ENCODE data around the gene ZNF438.

GRCh38 chr10:31000867-31001266 is 30.8 kb downstream of the ZNF438 start:
- TF ChIP-seq, protein P1, sequence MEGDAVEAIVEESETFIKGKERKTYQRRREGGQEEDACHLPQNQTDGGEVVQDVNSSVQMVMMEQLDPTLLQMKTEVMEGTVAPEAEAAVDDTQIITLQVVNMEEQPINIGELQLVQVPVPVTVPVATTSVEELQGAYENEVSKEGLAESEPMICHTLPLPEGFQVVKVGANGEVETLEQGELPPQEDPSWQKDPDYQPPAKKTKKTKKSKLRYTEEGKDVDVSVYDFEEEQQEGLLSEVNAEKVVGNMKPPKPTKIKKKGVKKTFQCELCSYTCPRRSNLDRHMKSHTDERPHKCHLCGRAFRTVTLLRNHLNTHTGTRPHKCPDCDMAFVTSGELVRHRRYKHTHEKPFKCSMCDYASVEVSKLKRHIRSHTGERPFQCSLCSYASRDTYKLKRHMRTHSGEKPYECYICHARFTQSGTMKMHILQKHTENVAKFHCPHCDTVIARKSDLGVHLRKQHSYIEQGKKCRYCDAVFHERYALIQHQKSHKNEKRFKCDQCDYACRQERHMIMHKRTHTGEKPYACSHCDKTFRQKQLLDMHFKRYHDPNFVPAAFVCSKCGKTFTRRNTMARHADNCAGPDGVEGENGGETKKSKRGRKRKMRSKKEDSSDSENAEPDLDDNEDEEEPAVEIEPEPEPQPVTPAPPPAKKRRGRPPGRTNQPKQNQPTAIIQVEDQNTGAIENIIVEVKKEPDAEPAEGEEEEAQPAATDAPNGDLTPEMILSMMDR (IDR thresholded peaks at IDR 0.05; ENCODE audit: borderline replicate concordance, extremely low read depth, low read length, poor library complexity, severe bottlenecking): no peak
- TF ChIP-seq EZH2 (IDR thresholded peaks at IDR 0.05; ENCODE audit: borderline replicate concordance, low read depth, low read length, severe bottlenecking): no peak
